DMS114 treated with DMSO at 0.1 percent for 48 hours (cell line): ENCODE data around the gene CASQ2.

ENCODE experiments used
- DNase-seq: peaks from one replicate; lab custom pipeline; 2025; ENCODE audit not compliant: unreplicated experiment; lab: John Stamatoyannopoulos, UW

CASQ2 gene

DNA sequence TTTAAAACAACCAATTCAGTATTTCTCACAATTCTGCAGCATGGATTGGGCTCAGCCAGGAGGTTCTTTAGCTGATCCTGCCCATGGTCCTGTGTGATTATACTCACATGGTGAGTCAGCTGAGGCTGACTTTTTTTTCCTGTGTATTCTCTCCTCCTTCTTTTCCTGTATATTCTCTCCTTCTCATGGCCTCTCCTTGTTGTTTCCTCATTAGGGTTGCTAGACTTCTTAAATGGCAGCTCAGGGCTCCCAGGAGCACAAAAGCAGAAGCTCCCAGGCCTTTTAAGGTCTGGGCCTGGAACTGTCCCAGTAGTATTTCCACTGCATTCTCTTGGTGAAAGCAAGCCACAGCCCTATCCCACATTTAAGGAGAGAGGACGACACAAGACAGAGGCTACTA lies 99.9 kb downstream of the CASQ2 start:
- DNase-seq = no peak

GRCh38 chr1:115666702-115667101 lies 101.8 kb downstream of the CASQ2 start:
- DNase-seq = no peak

- no peak for DNase-seq
Observed at GRCh38 chr1:115666206-115666605, 102.3 kb downstream of the CASQ2 start.

DNA sequence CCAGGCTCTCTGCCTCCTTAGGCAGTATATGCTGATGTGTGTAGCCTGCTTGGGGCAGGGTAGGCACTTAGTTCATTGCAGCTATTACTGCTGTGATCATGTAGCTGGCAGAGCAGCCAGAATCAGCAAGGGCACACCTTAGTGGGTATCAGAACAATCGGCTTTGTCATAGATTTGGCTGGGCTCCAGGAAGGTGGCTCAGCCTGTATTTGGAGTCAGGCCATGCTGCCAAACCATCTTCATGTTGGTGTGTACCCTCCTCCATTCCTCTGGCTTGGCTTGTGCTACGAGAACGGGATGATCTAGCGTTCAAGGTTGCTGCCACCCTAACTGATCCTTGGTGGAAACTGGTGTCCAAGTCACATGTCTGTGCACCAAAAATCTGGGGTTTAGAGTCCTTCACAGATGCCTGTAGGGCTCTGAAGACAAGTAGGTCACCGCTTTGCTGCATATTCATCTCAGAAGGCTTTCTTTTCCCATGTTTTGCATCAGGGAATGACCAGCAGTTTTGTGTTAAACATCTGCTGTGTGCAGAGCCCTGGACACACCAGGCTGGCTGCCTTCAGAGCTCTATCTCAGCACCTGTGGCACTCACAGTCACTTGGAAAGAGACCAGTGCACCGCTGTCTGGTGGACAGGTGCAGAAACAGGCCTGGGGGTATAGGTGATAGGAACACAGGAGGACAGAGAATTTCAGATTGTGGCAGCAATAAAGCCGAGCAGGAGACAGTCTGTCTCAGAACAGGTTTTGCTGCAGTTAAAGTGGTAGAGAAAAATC lies 103.0 kb downstream of the CASQ2 start:
- no peak for DNase-seq

DNA sequence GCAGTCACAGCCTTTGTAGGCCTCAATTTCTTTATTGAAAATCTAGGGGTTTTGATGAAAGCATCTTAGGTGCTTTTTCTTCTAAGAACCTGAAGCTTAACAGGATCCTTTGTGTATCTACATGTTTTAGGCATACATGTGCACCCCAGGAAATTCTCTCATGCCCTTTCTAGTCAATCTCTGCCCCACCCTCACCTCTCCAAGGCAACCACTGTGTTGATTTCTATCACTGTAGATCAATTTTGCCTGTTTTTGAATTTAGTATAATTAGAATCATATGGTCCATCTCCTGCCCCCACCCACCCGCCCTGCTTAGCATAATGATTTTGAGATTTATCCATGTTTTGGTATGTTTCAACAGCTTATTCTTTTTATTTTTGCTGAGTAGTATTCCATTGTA lies 107.4 kb downstream of the CASQ2 start:
- no peak for DNase-seq

GRCh38 chr1:115660151-115660550 lies 108.4 kb downstream of the CASQ2 start:
- DNase-seq = no peak

- DNase-seq = no peak
Observed at GRCh38 chr1:115658646-115659045, 109.9 kb downstream of the CASQ2 start.

DNA sequence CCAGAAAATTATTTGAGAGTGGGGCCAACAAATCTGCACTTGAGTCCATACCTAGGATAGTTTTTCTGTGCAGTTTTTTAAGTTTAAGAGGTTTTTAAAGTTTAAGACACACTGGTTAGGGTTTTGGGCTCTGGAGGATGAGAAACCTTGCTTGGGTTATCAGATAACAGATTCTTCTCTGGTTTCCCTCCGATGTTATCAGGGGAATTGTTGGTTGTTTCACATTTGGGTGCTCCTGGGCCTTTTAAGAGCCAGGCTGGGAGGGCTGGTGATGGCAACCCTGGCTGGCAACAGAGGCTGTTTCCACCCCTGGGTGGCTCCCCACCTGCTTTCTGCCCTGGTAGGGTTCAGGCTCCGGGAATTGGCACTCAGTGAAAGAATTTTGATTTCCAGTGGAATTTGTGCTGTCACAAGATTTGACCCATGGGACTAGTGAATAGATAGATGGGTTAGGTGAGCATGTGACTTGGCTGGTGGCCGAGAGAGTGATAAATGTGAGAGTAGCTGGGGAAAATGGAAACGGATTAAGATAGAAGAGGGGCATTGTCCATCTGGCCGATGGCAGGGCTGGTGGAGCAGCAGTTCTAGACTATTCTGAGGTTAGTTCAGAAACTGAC lies 111.9 kb downstream of the CASQ2 start:
- DNase-seq = no peak

- no peak for DNase-seq
Observed at GRCh38 chr1:115655916-115656315, 112.6 kb downstream of the CASQ2 start.

DNA sequence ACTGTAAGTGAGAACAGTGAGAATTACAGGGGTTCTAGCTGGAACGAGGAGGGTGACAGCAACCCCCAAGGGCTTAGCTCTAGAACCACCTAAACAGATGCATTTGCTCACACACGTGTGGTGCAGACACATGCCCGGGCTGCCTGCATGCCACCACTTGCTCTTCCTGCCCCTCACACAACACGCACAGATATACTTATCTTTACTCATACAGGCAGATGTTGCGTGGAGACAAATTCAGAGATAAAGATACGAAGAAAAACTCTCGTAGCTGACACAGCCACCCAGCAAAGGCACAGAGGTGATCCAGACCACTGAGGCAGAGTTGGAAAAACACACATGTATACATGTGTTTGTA lies 113.2 kb downstream of the CASQ2 start:
- no peak for DNase-seq

DNA sequence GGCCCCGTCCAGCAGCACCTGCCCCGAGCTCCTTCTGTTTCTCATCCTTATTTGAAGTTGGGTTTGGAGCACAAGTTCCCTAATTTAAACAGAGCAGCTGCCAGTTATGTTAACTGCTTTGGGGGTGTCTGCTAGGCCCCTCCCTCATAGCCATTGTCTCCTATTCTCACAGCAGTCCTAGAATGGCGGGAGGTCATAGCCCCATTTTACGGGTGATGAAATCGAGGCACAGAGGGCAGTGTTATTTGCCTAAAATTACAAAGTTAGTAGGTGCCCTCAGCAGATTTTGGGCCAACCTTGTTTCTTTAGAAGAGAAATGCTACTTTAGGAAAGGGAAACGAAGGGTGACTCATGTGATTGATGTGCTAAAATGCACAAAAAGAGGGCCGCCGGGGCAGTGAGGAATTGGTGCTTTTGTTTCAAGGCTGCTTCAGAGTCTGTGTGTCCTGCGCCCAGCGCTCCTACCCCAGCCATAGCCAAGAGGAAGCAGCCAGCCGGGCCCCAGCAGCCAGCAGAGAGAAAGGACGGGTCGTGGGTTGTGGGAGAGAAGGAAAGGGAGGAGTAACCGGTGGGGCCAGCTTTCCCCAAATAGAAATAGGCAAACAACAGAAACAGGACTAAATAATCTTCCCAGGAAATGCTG lies 113.7 kb downstream of the CASQ2 start:
- no peak for DNase-seq

DNA sequence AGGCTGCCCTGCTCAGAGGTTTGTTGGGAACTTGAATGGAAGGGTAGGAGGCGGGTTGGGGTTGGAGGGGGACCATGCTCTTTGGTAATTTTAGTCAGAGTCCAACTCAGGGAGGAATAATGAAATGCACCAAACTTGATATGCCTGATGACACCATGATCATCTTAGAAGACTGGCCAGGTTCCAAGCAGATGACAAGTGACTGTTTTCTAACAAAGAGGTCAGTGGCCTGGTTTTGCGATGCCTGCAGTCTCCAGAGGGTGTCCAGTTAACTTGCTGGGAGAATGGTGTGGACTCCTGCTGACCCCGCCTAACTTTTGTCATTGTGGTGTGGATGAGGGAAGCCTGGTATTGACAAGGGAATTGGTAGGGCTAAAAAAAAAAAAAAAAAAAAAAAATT lies 114.4 kb downstream of the CASQ2 start:
- no peak for DNase-seq

DNA sequence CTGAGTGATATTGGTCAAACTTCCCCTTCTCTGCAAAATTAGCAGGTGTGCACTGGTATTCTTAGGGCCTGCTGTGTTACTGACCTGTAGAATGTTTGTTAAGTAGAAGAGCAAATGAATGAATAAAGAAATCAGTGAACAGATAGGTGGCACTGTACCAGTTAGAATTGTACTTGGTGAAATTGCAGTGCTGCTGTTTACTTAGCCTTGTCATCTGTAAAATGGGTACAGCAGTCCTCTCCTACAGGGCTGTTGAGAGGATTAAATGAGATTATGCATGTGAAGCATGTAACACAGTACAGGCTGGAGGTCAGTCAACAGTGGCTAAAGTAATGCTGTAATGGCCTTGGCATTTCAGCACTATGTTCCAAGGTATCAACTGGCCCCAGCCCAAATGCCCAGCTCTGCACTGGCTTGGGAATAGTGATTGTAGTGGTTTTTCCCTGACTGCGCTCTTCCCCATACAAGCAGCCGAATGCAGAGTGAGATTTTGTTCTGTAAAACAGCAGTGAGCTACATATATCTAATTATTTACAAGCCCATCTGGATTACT lies 116.2 kb downstream of the CASQ2 start:
- no peak for DNase-seq

- no peak for DNase-seq
Observed at GRCh38 chr1:115651391-115651790, 117.1 kb downstream of the CASQ2 start.

GRCh38 chr1:115650961-115651360 lies 117.6 kb downstream of the CASQ2 start:
- no peak for DNase-seq
